Karpas-422 (cell line): ENCODE data around the gene PCYT1B. TPM values are rescaled to one million over a fixed set of nuclear protein-coding genes. Genes with fewer than 3 reads are reported as not detected.

Experiments used
- DNase-seq: peaks from one replicate; pipeline ENCODE4 v3.0.0-alpha.2; 2015
- H2AFZ ChIP-seq: fragments of 200-600 bp; sonication (generic); 2 replicates; pipeline ENCODE4 v1.6.1; 2014; ENCODE audit warnings: antibody characterized with exemption, low read length, mixed read lengths
- H3K27ac ChIP-seq: fragments of 200-600 bp; sonication (generic); 2 replicates; pipeline ENCODE4 v1.5.1; 2014; ENCODE audit warnings: mild to moderate bottlenecking, low read length, moderate library complexity
- H3K27me3 ChIP-seq: fragments of 200-600 bp; sonication (generic); 2 replicates; pipeline ENCODE4 v1.6.1; 2014; ENCODE audit warnings: low read length, mixed read lengths
- H3K36me3 ChIP-seq: fragments of 200-600 bp; sonication (generic); 2 replicates; pipeline ENCODE4 v1.6.1; 2014; ENCODE audit warnings: low read length, mixed read lengths; ENCODE audit not compliant: insufficient read depth
- H3K4me1 ChIP-seq: fragments of 200-600 bp; sonication (generic); 2 replicates; pipeline ENCODE4 v1.6.1; 2014; ENCODE audit warnings: mild to moderate bottlenecking, low read length, mixed read lengths
- H3K4me2 ChIP-seq: fragments of 200-600 bp; sonication (generic); 2 replicates; pipeline ENCODE4 v1.6.1; 2014; ENCODE audit warnings: low read length, low read depth, mild to moderate bottlenecking; ENCODE audit not compliant: poor library complexity, severe bottlenecking
- H3K4me3 ChIP-seq: fragments of 200-600 bp; sonication (generic); 2 replicates; pipeline ENCODE4 v1.5.1; 2014; ENCODE audit warnings: mild to moderate bottlenecking, antibody characterized with exemption, low read length, mixed read lengths
- H3K79me2 ChIP-seq: fragments of 200-600 bp; sonication (generic); 2 replicates; pipeline ENCODE4 v1.6.1; 2014; ENCODE audit warnings: mild to moderate bottlenecking, low read length, mixed read lengths
- H3K9ac ChIP-seq: fragments of 200-600 bp; sonication (generic); 2 replicates; pipeline ENCODE4 v1.6.0; 2014; ENCODE audit warnings: low read length
- H3K9me2 ChIP-seq: fragments of 200-600 bp; sonication (generic), shearing (Covaris generic); replicated peaks from 2 replicates; pipeline ENCODE4 v1.6.0; 2014; ENCODE audit warnings: mild to moderate bottlenecking, low read length, moderate library complexity; ENCODE audit not compliant: insufficient read depth
- H3K9me3 ChIP-seq: fragments of 300-700, 200-600 bp; sonication (generic); 2 replicates; pipeline ENCODE4 v1.6.1; 2014; ENCODE audit warnings: low read length, mixed read lengths
- H4K20me1 ChIP-seq: fragments of 200-600 bp; sonication (generic); 2 replicates; pipeline ENCODE4 v1.6.1; 2014; ENCODE audit warnings: mild to moderate bottlenecking, antibody characterized with exemption, low read length, low read depth; ENCODE audit not compliant: insufficient read depth
- total RNA-seq: library from RNA; depleted of rRNA; stranded (reverse); fragments of >200 nt; shearing (Covaris generic); gene quantifications from 2 replicates; pipeline ENCODE4 v1.2.3, GENCODE V29; 2014; ENCODE audit warnings: low replicate concordance; rRNA removed

Gene PCYT1B
- 0.04 and 0.18 TPM in 2 replicates for total RNA-seq

- H4K20me1 ChIP-seq = no peaks in the 10 kb centered on the region
- DNase-seq = peak; percentile 79
- H3K79me2 ChIP-seq = no peaks in the 10 kb centered on the region
- no peaks in the 10 kb centered on the region for H3K27me3 ChIP-seq
- no peaks in the 10 kb centered on the region for H3K9me2 ChIP-seq
- H3K4me3 ChIP-seq = peak within 1 kb of the TSS; percentile 53
- H3K9ac ChIP-seq = peak within 1 kb of the TSS; percentile 56
- H3K36me3 ChIP-seq = no peaks in the 10 kb centered on the region
- no peaks in the 10 kb centered on the region for H3K9me3 ChIP-seq
- H2AFZ ChIP-seq = peak within 1 kb of the TSS; percentile 82
- H3K4me2 ChIP-seq = peak within 1 kb of the TSS; percentile 54
- H3K27ac ChIP-seq = no peak within 1 kb of the TSS
- peaks cover 14% of the 10 kb centered on the region for H3K4me1 ChIP-seq
These were observed at the start of gene PCYT1B for GRCh38 chrX:24647257-24648058. Gene PCYT1B, minus strand, starts transcription at chrX:24647347. Its CDS starts 242 bp downstream, at chrX:24647105.

GRCh38 chrX:24696294-24696693 is 49.1 kb upstream of the PCYT1B start:
- H3K79me2 ChIP-seq = peaks cover 57% of the 10 kb centered on the region
- peaks cover 24% of the 10 kb centered on the region; the same call in 1 of the 2 replicates for H3K36me3 ChIP-seq
- DNase-seq = no peak
- H3K4me2 ChIP-seq = no peak overlapping the region
- no peaks in the 10 kb centered on the region for H3K27me3 ChIP-seq
- no peak overlapping the region for H2AFZ ChIP-seq
- no peaks in the 10 kb centered on the region for H3K9me2 ChIP-seq
- no peaks in the 10 kb centered on the region for H4K20me1 ChIP-seq
- peaks cover 26% of the 10 kb centered on the region for H3K4me1 ChIP-seq
- H3K4me3 ChIP-seq = no peak overlapping the region
- no peak overlapping the region; the same call in 1 of the 2 replicates for H3K9ac ChIP-seq
- H3K27ac ChIP-seq = no peak overlapping the region
- H3K9me3 ChIP-seq = no peaks in the 10 kb centered on the region

GRCh38 chrX:24694825-24695224 is 47.7 kb upstream of the PCYT1B start:
- H3K4me3 ChIP-seq = peak overlapping the region; percentile 73
- DNase-seq = no peak
- no peaks in the 10 kb centered on the region for H3K9me2 ChIP-seq
- H3K9me3 ChIP-seq = no peaks in the 10 kb centered on the region
- peak overlapping the region; percentile 76 for H3K9ac ChIP-seq
- H4K20me1 ChIP-seq = no peaks in the 10 kb centered on the region
- H3K4me1 ChIP-seq = peaks cover 30% of the 10 kb centered on the region
- peaks cover 52% of the 10 kb centered on the region for H3K79me2 ChIP-seq
- peak overlapping the region; percentile 82 for H3K4me2 ChIP-seq
- peaks cover 14% of the 10 kb centered on the region; the same call in 1 of the 2 replicates for H3K36me3 ChIP-seq
- H3K27me3 ChIP-seq = no peaks in the 10 kb centered on the region
- no peak overlapping the region for H2AFZ ChIP-seq
- no peak overlapping the region for H3K27ac ChIP-seq

GRCh38 chrX:24693453-24694202 is 46.5 kb upstream of the PCYT1B start, which contains the start of gene POLA1:
Gene POLA1, plus strand, starts transcription at chrX:24693918. Its CDS starts 44 bp downstream, at chrX:24693962.
- H3K4me1 ChIP-seq = peaks cover 31% of the 10 kb centered on the region
- H3K27me3 ChIP-seq = no peaks in the 10 kb centered on the region
- H3K79me2 ChIP-seq = peaks cover 48% of the 10 kb centered on the region
- peak within 1 kb of the TSS; percentile 26; the same call in 1 of the 2 replicates for H3K27ac ChIP-seq
- no peaks in the 10 kb centered on the region for H4K20me1 ChIP-seq
- H3K4me2 ChIP-seq = peak within 1 kb of the TSS; percentile 82
- H3K9ac ChIP-seq = peak within 1 kb of the TSS; percentile 76
- H3K36me3 ChIP-seq = peaks cover 10% of the 10 kb centered on the region; the same call in 1 of the 2 replicates
- H2AFZ ChIP-seq = peak within 1 kb of the TSS; percentile 80
- no peaks in the 10 kb centered on the region for H3K9me2 ChIP-seq
- DNase-seq = peak; percentile 95
- H3K4me3 ChIP-seq = peak within 1 kb of the TSS; percentile 73
- no peaks in the 10 kb centered on the region for H3K9me3 ChIP-seq

DNA sequence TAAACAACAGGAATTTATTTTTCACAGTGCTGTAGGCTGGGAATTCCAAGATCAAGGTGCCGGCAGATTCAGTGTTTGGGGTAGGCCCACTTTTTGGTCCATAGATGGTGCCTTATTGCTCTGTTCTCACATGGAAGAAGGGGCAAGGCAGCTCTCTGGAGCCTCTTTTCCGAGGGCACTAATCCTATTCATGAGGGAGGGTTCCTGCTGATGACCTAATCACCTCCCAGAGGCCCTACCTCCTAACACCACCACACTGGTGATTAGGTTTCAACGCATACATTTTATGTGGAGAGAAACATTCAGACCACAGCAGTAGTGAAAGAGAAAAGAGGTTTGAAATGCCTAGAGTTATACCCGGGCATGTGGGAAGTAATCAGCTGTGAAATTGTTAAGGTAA is 45.2 kb upstream of the PCYT1B start:
- Histone ChIP-seq H3K9ac (no peak overlapping the region), H3K4me2 (peak overlapping the region; percentile 69)

DNA sequence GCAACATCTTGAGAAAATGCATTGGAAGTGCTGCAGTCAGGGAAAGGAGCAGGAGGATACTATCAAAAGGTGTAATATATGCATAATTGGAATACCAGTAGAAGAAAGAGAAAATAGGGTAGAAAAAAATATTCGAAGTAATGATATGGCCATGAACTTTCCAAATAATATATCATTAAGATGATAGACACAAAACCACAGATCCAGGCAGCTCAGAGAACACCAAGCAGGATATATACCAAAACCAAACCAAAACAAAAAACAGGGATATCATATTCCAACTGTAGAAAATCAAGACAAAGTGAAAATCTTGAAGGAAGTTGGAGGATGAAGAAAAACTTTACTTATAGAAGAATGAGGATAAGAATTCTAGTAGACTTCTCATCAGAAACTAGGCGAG is 36.9 kb upstream of the PCYT1B start:
- no peak overlapping the region for H3K27ac ChIP-seq
- H3K4me2 ChIP-seq = no peak overlapping the region
- no peaks in the 10 kb centered on the region for H4K20me1 ChIP-seq
- no peaks in the 10 kb centered on the region for H3K36me3 ChIP-seq
- no peaks in the 10 kb centered on the region for H3K9me3 ChIP-seq
- no peaks in the 10 kb centered on the region for H3K9me2 ChIP-seq
- no peaks in the 10 kb centered on the region for H3K4me1 ChIP-seq
- no peak overlapping the region for H3K9ac ChIP-seq
- no peaks in the 10 kb centered on the region for H3K27me3 ChIP-seq
- H2AFZ ChIP-seq = no peak overlapping the region
- no peak for DNase-seq
- no peaks in the 10 kb centered on the region for H3K79me2 ChIP-seq
- no peak overlapping the region for H3K4me3 ChIP-seq

More for the DNA sequence above, 45.2 kb upstream of the PCYT1B start:
- no peaks in the 10 kb centered on the region for H3K27me3 ChIP-seq
- H3K9me2 ChIP-seq = no peaks in the 10 kb centered on the region
- H4K20me1 ChIP-seq = no peaks in the 10 kb centered on the region
- H3K79me2 ChIP-seq = peaks cover 35% of the 10 kb centered on the region
- no peak overlapping the region for H3K4me3 ChIP-seq
- H3K9me3 ChIP-seq = no peaks in the 10 kb centered on the region
- H3K27ac ChIP-seq = no peak overlapping the region
- H3K36me3 ChIP-seq = peaks cover 8% of the 10 kb centered on the region; the same call in 1 of the 2 replicates
- no peak for DNase-seq
- H3K4me1 ChIP-seq = peaks cover 31% of the 10 kb centered on the region
- H2AFZ ChIP-seq = peak overlapping the region; percentile 39; the same call in 1 of the 2 replicates

GRCh38 chrX:24682739-24683432 is 35.7 kb upstream of the PCYT1B start:
- no peak for DNase-seq
- H2AFZ ChIP-seq = no peak overlapping the region
- H4K20me1 ChIP-seq = no peaks in the 10 kb centered on the region
- no peaks in the 10 kb centered on the region for H3K36me3 ChIP-seq
- H3K9me2 ChIP-seq = no peaks in the 10 kb centered on the region
- H3K27ac ChIP-seq = no peak overlapping the region
- H3K4me2 ChIP-seq = no peak overlapping the region
- no peak overlapping the region for H3K4me3 ChIP-seq
- no peaks in the 10 kb centered on the region for H3K4me1 ChIP-seq
- no peaks in the 10 kb centered on the region for H3K27me3 ChIP-seq
- H3K79me2 ChIP-seq = no peaks in the 10 kb centered on the region
- no peaks in the 10 kb centered on the region for H3K9me3 ChIP-seq
- no peak overlapping the region for H3K9ac ChIP-seq
